GM21526 (cell line): ENCODE measurements around the gene AKR7A3.
"Not testable (repeated sequence)": the region's sequence is repeated elsewhere in the genome, so short reads cannot be mapped to it uniquely, and the experiment has no call there.

Experiments
- ATAC-seq: cut with Tn5 transposase; IDR thresholded peaks from one replicate; pipeline ENCODE4 v1.9.1; 2021; ENCODE audit warnings: moderate library complexity; ENCODE audit not compliant: unreplicated experiment, low FRiP score

AKR7A3 gene

GRCh38 chr1:19288324-19289241 lies at the start of gene AKR7A3:
Gene AKR7A3 (minus strand): TSS chr1:19288770. CDS start chr1:19288709, 61 bp downstream.
- ATAC-seq: not testable (repeated sequence)

GRCh38 chr1:19338323-19338762 lies 49.8 kb upstream of the AKR7A3 start:
- no peak for ATAC-seq

- ATAC-seq: no peak
These were observed 48.7 kb upstream of the AKR7A3 start for GRCh38 chr1:19337289-19337688.

- ATAC-seq: no peak
These were observed 48.0 kb upstream of the AKR7A3 start for GRCh38 chr1:19336543-19336942.

GRCh38 chr1:19333587-19334354 lies 45.2 kb upstream of the AKR7A3 start:
- ATAC-seq: no peak

- ATAC-seq: no peak
These were observed 44.3 kb upstream of the AKR7A3 start for GRCh38 chr1:19332832-19333231.

GRCh38 chr1:19331262-19331878 lies 42.8 kb upstream of the AKR7A3 start:
- no peak for ATAC-seq

- no peak for ATAC-seq
These were observed 42.0 kb upstream of the AKR7A3 start for GRCh38 chr1:19330449-19331135.

- ATAC-seq: no peak
These were observed 41.0 kb upstream of the AKR7A3 start for GRCh38 chr1:19329611-19330010.

- ATAC-seq: no peak
These were observed 40.6 kb upstream of the AKR7A3 start for GRCh38 chr1:19329188-19329587.

GRCh38 chr1:19328486-19328885 lies 39.9 kb upstream of the AKR7A3 start:
- no peak for ATAC-seq

GRCh38 chr1:19327736-19328135 lies 39.2 kb upstream of the AKR7A3 start:
- no peak for ATAC-seq

- ATAC-seq: no peak
These were observed 38.7 kb upstream of the AKR7A3 start for GRCh38 chr1:19327301-19327700.

GRCh38 chr1:19326748-19327065 lies 38.1 kb upstream of the AKR7A3 start:
- ATAC-seq: no peak

GRCh38 chr1:19325958-19326747 lies 37.6 kb upstream of the AKR7A3 start:
- ATAC-seq: no peak

GRCh38 chr1:19325368-19325957 lies 36.9 kb upstream of the AKR7A3 start:
- ATAC-seq: no peak

- no peak for ATAC-seq
These were observed 36.1 kb upstream of the AKR7A3 start for GRCh38 chr1:19324665-19324990.

- ATAC-seq: no peak
These were observed 35.6 kb upstream of the AKR7A3 start for GRCh38 chr1:19323987-19324664.

GRCh38 chr1:19322481-19322880 lies 33.9 kb upstream of the AKR7A3 start:
- ATAC-seq: no peak
